ENCODE data around the gene GCH1. TPM values are rescaled to one million over a fixed set of nuclear protein-coding genes. Genes with fewer than 3 reads are reported as not detected.

GCH1 gene
- total RNA-seq, 1 donor from 2014 or later: 17.2 TPM

DNA sequence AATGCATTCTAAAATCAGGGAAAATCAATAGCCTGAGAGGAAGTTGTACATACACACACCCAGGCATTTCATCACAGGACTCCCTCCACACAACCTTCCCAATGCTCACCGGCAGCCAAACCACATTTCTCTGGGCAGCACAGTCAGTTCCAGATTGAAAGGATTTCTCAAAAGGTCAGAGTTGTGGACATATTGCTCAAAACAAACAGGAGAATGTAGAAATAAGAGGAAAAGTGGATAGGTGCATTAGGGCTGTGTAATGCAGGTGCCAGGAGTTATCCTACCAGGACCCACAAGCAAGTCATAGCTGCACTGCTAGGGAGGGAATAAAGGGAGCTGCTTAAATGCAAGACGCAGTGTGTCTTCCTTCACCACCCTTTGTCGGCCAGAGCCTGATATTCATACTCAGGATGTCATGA is 62.9 kb downstream of the GCH1 start:
- Mint-ChIP-seq H3K4me3 (no peak overlapping the region), H3K9me3 (no peaks in the 10 kb centered on the region), H3K27ac (no peak overlapping the region), H3K27me3 (no peaks in the 10 kb centered on the region), H3K4me1 (no peaks in the 10 kb centered on the region), H3K36me3 (ENCODE audit: low read depth) (peaks cover 31% of the 10 kb centered on the region)
- TF ChIP-seq, protein P1, sequence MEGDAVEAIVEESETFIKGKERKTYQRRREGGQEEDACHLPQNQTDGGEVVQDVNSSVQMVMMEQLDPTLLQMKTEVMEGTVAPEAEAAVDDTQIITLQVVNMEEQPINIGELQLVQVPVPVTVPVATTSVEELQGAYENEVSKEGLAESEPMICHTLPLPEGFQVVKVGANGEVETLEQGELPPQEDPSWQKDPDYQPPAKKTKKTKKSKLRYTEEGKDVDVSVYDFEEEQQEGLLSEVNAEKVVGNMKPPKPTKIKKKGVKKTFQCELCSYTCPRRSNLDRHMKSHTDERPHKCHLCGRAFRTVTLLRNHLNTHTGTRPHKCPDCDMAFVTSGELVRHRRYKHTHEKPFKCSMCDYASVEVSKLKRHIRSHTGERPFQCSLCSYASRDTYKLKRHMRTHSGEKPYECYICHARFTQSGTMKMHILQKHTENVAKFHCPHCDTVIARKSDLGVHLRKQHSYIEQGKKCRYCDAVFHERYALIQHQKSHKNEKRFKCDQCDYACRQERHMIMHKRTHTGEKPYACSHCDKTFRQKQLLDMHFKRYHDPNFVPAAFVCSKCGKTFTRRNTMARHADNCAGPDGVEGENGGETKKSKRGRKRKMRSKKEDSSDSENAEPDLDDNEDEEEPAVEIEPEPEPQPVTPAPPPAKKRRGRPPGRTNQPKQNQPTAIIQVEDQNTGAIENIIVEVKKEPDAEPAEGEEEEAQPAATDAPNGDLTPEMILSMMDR (IDR thresholded peaks at IDR 0.05): no peak
- intact Hi-C loops (cut with micrococcal nuclease): no loop called here
- ATAC-seq (ENCODE audit: low read depth): no peak
- ChIA-PET CTCF (no interaction called here), POLR2A (interaction anchor here (0.6 kb wide), 1 partner anchor 64 kb away, joined by 12 read pairs; no protein-coding TSS in a partner anchor)
- DNase-seq: no peak

DNA sequence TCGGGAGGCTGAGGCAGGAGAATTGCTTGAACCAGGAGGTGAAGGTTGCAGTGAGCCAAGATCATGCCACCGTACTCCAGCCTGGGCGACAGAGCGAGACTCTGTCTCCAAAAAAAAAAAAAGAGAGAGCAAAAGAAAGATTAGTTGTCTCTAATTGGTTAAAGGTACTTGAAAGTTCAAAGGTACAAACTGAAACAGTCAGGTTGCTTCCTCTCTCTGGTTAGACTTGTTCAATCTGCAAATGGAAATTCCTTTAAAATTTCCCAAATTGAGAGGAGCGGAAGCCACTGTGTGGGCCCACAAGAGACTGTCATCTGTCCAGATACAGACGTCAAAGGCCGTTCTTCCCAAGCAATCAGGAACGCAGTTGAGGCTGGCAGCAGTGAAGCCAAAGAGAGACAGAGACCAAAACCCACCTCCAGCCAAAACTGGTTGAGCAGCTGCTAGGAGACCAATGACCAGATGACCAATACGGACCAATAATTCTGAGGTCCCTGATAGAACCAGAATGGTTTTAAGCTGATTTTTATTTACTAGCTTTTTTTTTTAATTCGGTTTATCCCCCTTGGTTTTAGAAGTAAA is 63.6 kb downstream of the GCH1 start:
- intact Hi-C loops (cut with micrococcal nuclease): no loop called here
- DNase-seq (no peak), ATAC-seq (ENCODE audit: low read depth) (no peak)
- H3K27me3 Mint-ChIP-seq: no peaks in the 10 kb centered on the region
- no peak overlapping the region for H3K4me3 Mint-ChIP-seq
- H3K9me3 Mint-ChIP-seq: no peaks in the 10 kb centered on the region
- H3K4me1 Mint-ChIP-seq: no peaks in the 10 kb centered on the region
- TF ChIP-seq, protein P1 (IDR thresholded peaks at IDR 0.05): no peak
- POLR2A ChIA-PET: no interaction called here
- H3K27ac Mint-ChIP-seq: no peak overlapping the region
- H3K36me3 Mint-ChIP-seq (ENCODE audit: low read depth): peaks cover 25% of the 10 kb centered on the region
- CTCF ChIA-PET: no interaction called here

DNA sequence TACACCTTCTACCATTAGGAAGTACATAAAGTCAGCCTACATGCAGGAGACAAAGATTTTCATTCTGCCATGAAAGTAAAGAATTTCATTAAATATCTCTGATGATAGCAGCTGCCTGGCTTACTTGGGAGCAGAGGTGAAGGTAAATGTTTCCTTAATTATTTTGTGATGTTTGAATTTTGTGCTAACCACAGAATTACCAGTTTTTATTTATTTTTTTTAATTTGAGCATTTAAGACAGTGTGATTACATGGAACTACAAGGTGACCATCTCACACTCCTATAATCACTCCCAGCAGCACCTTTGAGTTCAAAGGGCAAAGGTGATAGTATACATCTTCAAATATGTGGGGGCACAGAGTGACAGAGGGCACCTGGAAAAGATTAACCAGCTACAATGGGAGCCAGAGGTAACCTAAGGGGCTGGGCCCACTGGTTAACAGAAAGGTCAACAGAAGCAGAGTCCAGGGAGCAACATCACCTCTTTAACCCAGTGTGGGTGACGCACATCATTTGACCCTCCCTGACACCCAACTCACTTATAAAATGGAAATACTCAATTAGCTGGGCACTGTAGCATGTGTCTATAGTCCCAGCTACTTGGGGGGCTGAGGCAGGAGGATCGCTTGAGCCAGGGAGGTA is 65.0 kb downstream of the GCH1 start:
- DNase-seq: no peak
- ChIA-PET CTCF (no interaction called here), POLR2A (interaction anchor here (0.6 to 0.7 kb wide), 2 partner anchors 28 to 299 kb away, joined by 3 to 9 read pairs; no protein-coding TSS in a partner anchor)
- Mint-ChIP-seq H3K4me1 (no peaks in the 10 kb centered on the region), H3K36me3 (ENCODE audit: low read depth) (peaks cover 21% of the 10 kb centered on the region), H3K27me3 (no peaks in the 10 kb centered on the region), H3K27ac (no peak overlapping the region), H3K4me3 (no peak overlapping the region), H3K9me3 (no peaks in the 10 kb centered on the region)
- intact Hi-C loops (cut with micrococcal nuclease): no loop called here
- no peak for ATAC-seq (ENCODE audit: low read depth)
- TF ChIP-seq, protein P1 (IDR thresholded peaks at IDR 0.05): no peak

DNA sequence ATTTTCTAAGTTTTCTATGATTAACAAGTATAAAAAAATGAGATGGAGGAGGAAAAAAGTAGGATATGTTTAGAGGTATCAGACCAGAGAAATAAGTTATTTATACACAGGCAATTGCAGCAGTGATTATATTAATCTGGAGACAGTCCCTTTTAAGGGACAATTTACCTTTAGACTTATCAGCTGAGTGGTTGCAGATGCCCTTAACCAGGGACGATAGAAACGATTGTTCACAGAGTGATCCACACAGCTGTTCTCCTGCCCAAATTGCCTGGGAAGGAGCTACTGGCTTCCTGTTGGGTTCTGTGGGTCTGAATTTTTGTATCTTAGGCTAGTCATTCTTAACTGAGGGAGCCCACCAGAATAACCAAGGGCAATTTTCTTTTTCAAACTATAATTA is 66.4 kb downstream of the GCH1 start:
- no peak for ATAC-seq (ENCODE audit: low read depth)
- no peaks in the 10 kb centered on the region for H3K4me1 Mint-ChIP-seq
- ChIA-PET POLR2A (no interaction called here), CTCF (no interaction called here)
- no peaks in the 10 kb centered on the region for H3K27me3 Mint-ChIP-seq
- no peaks in the 10 kb centered on the region for H3K9me3 Mint-ChIP-seq
- no peak overlapping the region for H3K4me3 Mint-ChIP-seq
- no peak overlapping the region for H3K27ac Mint-ChIP-seq
- intact Hi-C loops (cut with micrococcal nuclease): no loop called here
- DNase-seq: no peak
- TF ChIP-seq, protein P1 (IDR thresholded peaks at IDR 0.05): no peak
- H3K36me3 Mint-ChIP-seq (ENCODE audit: low read depth): peaks cover 16% of the 10 kb centered on the region

DNA sequence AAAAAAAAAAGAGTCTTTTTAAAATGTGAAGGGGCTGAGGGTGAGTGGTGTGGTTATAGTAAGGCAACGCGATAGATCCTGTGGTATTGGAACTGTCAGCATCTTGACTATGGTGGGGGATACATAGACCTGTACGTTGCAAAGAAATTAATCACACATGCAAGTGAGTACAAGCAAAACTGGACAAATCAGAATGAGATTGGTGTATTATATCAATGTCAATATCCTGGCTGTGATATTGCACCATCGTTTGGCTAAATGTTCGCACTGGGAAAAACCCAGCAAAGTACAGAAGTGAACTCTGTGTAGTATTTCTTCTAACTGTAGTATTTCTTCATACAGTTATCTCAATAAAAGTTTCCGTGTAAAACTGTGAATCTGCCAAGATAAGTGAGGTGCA is 67.9 kb downstream of the GCH1 start:
- TF ChIP-seq, protein P1 (IDR thresholded peaks at IDR 0.05): no peak
- Mint-ChIP-seq H3K9me3 (peaks cover 5% of the 10 kb centered on the region), H3K27ac (no peak overlapping the region), H3K4me3 (no peak overlapping the region), H3K4me1 (no peaks in the 10 kb centered on the region), H3K27me3 (no peaks in the 10 kb centered on the region), H3K36me3 (ENCODE audit: low read depth) (peaks cover 4% of the 10 kb centered on the region)
- intact Hi-C loops (cut with micrococcal nuclease): no loop called here
- POLR2A ChIA-PET: no interaction called here
- CTCF ChIA-PET: no interaction called here
- ATAC-seq (ENCODE audit: low read depth) (no peak), DNase-seq (no peak)

Measured in activated B cell treated with CpG ODN at 0.5 μM for 24 hours (primary cell).